Fibroblast of pulmonary artery (primary cell): ENCODE measurements around the gene PTP4A2.
A peak's percentile ranks its signal among the peaks of the same experiment; 100 is the strongest.

ENCODE experiments used
- DNase-seq: peaks from one replicate; pipeline ENCODE4 v3.0.0-alpha.2; 2010; ENCODE audit warnings: low read depth
- H3K4me3 ChIP-seq: replicated peaks from 2 replicates; pipeline ENCODE4 v1.5.1; 2011; ENCODE audit warnings: low read depth, mild to moderate bottlenecking, control low read depth, low read length, moderate library complexity
- TF ChIP-seq, protein P1 (sequence below): IDR thresholded peaks from 2 replicates; pipeline ENCODE4 v1.5.1; 2011; ENCODE audit warnings: mild to moderate bottlenecking, control low read depth, low read length, inconsistent platforms; ENCODE audit errors: missing control alignments

PTP4A2 gene

GRCh38 chr1:31938184-31938975, at the start of gene PTP4A2:
Gene PTP4A2, minus strand, starts transcription at chr1:31938368. Its CDS starts 19,303 bp downstream, at chr1:31919065.
- TF ChIP-seq, protein P1, sequence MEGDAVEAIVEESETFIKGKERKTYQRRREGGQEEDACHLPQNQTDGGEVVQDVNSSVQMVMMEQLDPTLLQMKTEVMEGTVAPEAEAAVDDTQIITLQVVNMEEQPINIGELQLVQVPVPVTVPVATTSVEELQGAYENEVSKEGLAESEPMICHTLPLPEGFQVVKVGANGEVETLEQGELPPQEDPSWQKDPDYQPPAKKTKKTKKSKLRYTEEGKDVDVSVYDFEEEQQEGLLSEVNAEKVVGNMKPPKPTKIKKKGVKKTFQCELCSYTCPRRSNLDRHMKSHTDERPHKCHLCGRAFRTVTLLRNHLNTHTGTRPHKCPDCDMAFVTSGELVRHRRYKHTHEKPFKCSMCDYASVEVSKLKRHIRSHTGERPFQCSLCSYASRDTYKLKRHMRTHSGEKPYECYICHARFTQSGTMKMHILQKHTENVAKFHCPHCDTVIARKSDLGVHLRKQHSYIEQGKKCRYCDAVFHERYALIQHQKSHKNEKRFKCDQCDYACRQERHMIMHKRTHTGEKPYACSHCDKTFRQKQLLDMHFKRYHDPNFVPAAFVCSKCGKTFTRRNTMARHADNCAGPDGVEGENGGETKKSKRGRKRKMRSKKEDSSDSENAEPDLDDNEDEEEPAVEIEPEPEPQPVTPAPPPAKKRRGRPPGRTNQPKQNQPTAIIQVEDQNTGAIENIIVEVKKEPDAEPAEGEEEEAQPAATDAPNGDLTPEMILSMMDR, result peak; percentile 3
- DNase-seq, result peak; percentile 95
- peak within 1 kb of the TSS; percentile 86 for H3K4me3 ChIP-seq

DNA sequence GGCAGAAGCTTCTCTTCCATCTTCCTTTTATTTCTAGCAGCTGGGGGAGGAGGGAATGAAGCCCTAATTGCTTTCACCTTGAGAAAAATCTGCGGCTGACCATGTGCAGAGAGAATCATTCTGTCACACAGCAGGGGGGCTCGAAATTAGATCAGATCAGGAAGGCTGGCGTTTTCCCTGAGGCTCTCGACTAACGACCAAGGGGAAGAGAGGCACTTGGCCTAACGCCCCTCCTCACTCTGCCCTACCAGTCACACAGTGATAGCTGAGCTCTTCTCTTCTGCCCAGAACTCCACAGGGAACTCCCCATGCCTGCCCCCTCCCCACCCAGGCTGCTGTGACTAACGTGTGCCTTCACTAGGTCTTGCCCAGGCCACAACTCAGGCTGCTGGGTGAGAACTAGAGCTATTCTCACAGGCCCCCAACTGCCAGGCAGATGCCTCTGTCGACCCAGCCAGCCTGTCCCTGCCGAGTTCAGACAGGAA, 49.0 kb upstream of the PTP4A2 start:
- DNase-seq, result no peak
- TF ChIP-seq, protein P1, result no peak
- no peak overlapping the region for H3K4me3 ChIP-seq

GRCh38 chr1:31985430-31985829, 47.3 kb upstream of the PTP4A2 start:
- no peak overlapping the region for H3K4me3 ChIP-seq
- TF ChIP-seq, protein P1, result no peak
- DNase-seq, result peak; percentile 18

GRCh38 chr1:31984419-31985347, 46.5 kb upstream of the PTP4A2 start:
- DNase-seq, result peak; percentile 42
- TF ChIP-seq, protein P1, result no peak
- H3K4me3 ChIP-seq, result no peak overlapping the region

- no peak for DNase-seq
- no peak overlapping the region for H3K4me3 ChIP-seq
- TF ChIP-seq, protein P1, result no peak
These were observed 43.8 kb upstream of the PTP4A2 start for GRCh38 chr1:31981972-31982371.

- TF ChIP-seq, protein P1, result no peak
- no peak for DNase-seq
- no peak overlapping the region for H3K4me3 ChIP-seq
These were observed 43.3 kb upstream of the PTP4A2 start for GRCh38 chr1:31981456-31981839.
